GM13977 (cell line): ENCODE data around the gene DIAPH2.
"Not testable (repeated sequence)": the region's sequence is repeated elsewhere in the genome, so short reads cannot be mapped to it uniquely, and the experiment has no call there.

Experiments
- DNase-seq: peaks from one replicate; pipeline ENCODE4 v3.0.0; 2012; ENCODE audit warnings: low spot score
- CTCF ChIP-seq: IDR thresholded peaks from 2 replicates; pipeline ENCODE4 v1.5.1; 2012; ENCODE audit warnings: mild to moderate bottlenecking, control low read depth; ENCODE audit not compliant: insufficient read depth; ENCODE audit errors: extremely low read depth, missing control alignments
- in situ Hi-C: fragments of 300-500 bp; cut with MboI; formaldehyde crosslinking; loops from one replicate; pipeline ENCODE4 v1.12.0; 2022; ENCODE audit warnings: low sequenced_read_pairs, low pct_unique_long_range_greater_than_20kb, mixed read lengths, inconsistent platforms; ENCODE audit not compliant: unreplicated experiment

Gene DIAPH2

DNA sequence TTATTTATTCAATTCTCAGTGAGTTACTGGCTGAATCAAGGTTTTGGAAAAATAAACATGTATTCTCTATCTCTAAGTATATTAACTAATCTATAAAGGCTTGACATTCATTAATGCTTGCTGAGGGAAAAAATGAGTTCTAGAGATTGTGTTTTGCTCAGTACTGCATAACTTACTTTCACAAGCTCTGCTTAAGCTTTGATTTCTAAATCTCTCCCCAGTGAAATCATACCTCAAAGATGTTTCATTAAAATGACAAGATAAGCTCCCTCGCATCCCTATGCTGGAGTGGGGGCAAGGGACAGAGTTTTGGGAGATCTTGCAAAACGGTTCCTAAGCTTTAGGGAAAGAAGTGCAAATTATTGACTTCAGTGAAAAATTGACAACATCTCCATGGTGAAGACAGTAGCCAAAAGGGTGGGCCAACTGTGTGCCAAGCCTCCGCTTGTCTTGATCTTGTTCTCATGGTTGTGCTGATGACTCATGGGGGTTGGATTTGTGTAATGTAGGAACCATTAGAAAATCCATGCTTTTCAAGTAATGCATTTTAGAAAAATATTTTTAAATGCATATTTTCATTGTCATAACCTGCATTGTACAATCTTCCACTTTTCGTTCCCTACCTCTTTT, 720.5 kb downstream of the DIAPH2 start:
- DNase-seq = no peak
- in situ Hi-C loops = no loop called here
- no peak for TF ChIP-seq CTCF

- DNase-seq, in situ Hi-C loops: not testable (repeated sequence)
Measured at GRCh38 chrX:97409632-97410415, 725.2 kb downstream of the DIAPH2 start.

GRCh38 chrX:97416461-97416860, 731.8 kb downstream of the DIAPH2 start:
- TF ChIP-seq CTCF = no peak
- DNase-seq = no peak
- in situ Hi-C loops = no loop called here

GRCh38 chrX:97429101-97429500, 744.5 kb downstream of the DIAPH2 start:
- no peak for DNase-seq
- in situ Hi-C loops = no loop called here
- no peak for TF ChIP-seq CTCF

DNA sequence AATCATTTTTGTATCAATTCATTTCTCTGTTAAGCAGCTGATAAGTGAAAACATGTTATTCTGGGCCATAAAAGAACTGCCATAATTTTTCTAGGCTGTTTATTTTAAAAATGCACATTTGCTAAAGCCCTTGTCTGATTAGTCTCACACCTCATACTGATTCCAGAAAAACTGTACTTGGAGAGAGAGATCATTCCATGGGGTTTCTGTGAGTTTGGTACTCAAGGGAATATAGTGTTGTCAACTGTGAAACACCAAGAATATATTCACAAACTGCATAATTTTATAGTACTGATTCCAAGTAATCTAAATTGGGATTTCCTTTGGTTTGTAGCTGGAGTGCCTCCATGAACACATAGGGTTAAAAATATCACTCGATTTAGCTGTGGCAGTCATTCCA, 746.6 kb downstream of the DIAPH2 start:
- no peak for TF ChIP-seq CTCF
- DNase-seq = no peak
- in situ Hi-C loops = no loop called here

DNA sequence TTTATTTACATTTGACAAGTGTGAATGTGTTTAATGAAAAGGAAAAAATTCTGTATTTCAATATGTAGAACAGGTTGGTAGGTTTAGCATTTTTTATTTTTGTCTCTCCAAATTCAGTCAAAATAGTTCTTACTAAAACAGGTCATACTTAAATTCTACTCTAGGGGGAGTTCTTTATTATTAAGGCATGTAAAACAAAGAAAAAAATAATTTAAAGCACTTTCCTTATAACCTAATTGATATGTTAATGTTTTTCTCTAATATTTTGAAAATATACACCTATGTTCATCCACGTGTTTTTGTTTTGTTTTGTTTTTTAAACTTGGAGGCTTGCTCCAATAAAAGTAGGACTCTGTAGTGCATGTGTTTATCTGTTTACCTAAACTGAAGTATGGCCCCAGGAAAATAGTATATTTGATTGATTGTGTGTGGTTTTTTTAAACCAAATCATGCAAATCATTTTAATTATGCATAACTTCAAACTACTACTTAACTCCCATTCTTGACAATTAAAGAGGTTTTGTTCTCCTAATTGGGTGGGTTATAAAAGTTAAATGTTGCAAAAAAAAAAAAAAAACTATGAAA, 761.7 kb downstream of the DIAPH2 start:
- in situ Hi-C loops = no loop called here
- DNase-seq = no peak
- no peak for TF ChIP-seq CTCF

DNA sequence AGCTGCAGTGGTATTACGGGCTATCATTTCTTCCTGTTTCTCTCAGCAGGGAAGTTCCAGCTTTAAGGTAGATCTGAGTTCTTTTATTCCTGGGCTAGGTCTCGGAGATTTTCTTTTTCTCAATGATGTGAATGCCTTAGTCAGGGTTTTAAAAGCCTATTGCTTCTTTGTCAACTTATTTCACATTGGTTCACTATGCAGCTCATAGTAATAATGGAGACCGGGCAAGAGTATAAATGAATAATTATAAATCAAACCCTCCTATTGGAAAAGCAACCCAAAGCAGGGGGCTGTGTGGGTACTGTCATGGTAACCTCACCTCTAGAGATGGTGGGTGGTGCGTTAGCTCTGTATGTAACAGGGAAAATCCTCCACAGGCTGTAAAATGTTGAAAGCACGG, 762.7 kb downstream of the DIAPH2 start:
- in situ Hi-C loops = no loop called here
- DNase-seq = no peak

More for the DNA sequence above, 762.7 kb downstream of the DIAPH2 start:
- TF ChIP-seq CTCF = no peak
